Stimulated activated CD8-positive, alpha-beta memory T cell treated with anti-CD3 and anti-CD28 coated beads, Interleukin-7, amount 100 ng/mL, for 48 hours (primary cell): Measurements from ENCODE around the gene VWA3B.

Experiments
- DNase-seq, 2 donors: peaks; one replicate each; pipeline ENCODE4 v3.0.0-alpha.2; 2020; ENCODE audit warnings: low read depth in 1 of 2; ENCODE audit errors: extremely low read depth in 1 of 2

Gene VWA3B

DNA sequence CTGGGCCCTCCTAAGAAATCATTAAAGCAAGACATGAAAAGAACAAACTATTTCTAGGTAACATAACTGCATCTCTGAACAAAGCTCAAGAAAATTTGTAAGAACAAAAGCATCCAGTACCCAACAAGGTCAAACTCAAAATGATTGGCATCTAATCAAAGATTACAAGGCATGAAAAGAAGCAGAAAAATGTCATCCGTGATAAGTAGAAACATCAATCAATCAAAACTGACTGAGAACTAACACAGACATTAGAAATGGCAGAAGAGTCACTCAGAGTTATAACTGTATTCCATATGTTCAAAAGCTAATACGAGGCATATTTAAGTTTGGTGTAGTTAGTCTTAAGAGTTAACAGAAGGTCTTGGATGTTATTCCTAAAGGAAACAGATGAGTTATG, 80.9 kb downstream of the VWA3B start:
- DNase-seq: no peak

DNA sequence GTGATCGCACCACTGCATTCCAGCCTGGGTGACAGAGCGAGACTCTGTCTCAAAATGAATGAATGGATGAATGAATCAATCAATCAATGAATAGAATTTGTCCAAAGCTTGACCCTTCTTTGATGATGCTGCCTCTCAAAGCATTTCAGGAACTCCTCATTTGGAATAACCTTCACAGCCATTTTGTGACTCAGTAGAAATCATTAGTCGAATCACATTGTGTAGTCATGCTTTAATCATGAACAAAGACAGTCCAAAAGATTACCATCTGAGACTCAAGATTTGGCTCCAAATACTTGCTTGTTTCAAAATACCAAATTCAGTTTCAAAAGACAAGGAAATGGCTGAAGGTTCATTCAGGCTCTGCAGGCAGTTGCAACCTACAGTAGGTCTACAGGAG, 83.1 kb downstream of the VWA3B start:
- DNase-seq: no peak

DNA sequence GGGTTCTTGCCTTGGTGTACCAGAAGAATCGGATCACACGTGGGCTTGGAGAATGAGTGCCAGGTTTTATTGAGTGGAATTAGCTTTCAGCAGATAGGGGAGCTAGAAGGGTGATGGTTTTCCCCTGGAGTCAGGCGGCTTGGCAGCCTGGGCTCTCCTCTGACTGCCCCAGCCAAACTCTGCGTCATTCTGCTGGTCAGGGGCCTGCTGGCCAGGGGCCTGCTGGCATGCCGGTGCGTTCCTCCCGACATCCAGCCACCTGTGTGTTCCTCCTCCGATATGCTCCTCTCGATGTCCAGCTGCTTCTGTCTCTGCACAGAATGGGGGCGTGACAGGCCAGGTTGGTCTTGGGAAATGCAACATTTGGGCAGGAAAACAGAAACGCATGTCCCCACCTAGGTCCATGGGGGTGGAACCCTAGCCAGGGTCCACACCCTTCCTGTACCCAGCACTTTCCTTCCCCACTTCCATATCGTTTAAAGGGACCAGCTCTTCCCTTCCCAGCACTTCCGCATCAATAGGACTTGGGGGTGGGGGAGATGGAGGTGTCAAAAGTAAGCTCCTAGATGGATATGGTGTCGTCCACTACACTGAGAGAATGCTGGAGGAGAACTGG, 85.3 kb downstream of the VWA3B start:
- no peak for DNase-seq

DNA sequence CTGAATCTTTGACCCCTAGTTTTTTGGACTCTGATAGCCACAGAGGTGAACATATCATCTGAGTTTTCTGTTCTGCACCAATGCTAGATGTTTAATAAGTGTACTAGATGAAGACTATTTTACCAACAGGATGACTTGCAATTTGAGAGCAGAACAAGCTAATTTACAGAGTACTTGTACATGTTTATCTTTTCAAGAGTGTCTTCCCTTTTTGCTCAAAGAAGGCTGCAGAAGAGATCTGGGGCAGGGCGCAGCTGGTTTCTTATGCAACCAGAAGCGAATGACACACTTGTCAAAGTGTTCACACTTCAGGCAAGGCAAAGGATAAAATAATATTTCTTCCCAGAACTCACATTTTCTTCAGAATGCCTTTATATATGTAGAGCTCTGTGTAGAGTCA, 86.0 kb downstream of the VWA3B start:
- DNase-seq: no peak

DNA sequence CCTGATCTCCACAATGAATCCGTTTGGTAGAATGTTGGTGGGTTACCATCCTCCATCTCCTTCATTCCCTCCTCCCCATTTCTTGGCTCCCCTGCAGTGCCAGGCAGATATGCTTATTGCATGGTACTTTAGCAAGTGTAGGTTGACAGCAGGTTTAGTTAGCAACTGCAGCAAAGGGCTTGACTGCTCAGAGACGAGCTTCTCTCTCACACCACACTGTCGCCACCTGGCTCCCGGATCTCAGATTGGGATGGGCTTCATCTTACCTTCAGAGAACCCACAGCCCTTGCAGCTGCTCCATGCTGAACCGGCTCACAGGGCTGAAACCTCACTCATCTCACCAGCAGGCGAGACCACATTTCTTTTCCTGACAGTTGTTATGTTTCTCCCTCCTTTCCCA, 88.8 kb downstream of the VWA3B start:
- DNase-seq: no peak

DNA sequence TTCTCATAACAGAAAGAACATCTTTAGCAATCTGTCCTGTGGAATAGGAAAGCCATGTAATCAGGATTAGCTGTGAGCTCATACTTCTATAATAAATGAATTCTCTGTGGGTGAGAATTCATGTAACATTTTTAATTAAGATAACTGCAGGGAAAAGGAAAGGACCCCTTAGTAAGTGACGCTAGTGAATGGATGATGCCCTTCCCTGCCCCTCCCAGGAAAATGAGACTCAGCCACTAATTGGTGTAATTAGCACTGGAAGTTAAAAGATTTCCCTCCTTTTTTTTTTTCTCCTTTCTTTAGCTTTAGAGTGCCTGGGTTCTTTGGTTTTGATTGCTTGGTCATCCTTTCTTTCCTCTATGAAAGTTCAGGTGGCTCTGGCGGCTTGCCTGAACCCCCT, 90.3 kb downstream of the VWA3B start:
- no peak for DNase-seq

DNA sequence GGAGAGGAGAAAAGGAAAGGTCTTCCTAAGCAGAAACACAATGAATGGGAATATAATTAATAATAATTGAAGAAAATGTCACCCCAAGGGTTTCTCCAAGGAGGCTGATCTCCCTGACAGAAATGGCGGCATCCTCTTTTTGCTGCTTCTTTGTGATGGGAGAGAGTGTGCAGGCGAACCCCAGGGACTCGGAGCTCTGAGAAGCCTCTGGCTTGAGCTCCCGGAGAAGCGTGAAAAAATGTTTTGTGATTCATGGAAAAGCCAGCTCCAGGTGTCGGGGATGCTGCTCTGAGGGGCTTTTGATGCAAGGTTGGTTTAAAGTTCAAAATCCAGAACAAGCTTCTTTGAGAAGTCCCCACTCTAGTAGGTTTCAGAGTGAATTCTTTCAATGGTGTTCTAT, 91.0 kb downstream of the VWA3B start:
- DNase-seq: no peak

DNA sequence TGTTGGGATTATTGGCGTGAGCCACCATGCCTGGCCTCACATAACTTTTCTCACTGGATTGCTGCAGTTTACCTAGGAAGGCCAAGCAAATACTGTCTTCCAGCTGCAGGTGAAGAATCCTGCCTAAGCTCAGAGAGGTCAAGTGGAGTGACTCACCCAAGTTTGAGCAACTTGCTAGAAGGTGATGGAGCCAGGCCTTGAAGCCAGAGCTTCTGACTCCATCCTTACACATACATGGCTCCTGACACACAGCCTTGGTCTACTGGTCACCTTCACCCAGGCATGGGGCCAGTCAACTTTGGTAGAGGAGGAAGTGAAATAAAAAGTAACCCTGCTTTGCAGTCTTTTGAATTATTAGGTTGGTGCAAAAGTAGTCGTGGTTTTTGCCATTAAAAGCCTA, 93.5 kb downstream of the VWA3B start:
- no peak for DNase-seq

DNA sequence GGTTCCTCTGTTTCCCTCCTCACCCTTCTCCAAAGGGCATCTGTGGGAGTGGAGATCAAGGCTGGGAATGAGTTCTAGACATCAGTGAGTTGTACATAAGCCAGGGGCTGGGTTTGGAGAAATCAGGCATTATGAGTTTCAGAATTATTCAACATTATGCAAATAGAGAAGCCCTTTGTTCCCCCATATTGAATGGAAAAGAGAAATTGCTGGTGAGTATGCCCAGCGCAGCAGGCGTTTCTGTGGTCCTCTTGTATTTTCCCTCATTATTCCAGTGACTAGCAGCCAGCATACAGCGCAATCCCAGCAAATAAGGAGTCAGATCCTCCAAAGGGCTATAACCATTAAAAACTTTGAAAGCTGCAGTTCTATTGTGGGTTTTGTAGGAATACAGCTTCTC, 94.4 kb downstream of the VWA3B start:
- no peak for DNase-seq

DNA sequence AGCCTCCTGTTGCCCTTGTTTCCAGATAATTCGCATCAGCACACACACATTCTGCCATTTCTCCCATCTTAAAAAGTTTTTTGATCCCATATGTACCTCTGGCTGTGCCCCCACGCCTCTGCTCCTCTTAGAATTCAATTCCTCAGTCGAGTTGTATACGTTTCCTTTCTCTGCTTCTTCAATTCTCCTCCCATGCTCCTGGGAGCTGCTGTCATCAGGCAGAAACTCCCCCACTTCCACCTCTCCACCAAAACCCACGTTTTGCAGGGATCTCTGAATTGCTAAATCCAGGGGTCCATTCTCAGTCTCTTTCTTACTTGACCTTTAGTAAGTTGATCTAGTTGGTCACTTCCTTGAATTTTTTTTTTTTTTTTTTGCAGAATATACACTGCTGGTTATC, 98.8 kb downstream of the VWA3B start:
- DNase-seq: no peak

DNA sequence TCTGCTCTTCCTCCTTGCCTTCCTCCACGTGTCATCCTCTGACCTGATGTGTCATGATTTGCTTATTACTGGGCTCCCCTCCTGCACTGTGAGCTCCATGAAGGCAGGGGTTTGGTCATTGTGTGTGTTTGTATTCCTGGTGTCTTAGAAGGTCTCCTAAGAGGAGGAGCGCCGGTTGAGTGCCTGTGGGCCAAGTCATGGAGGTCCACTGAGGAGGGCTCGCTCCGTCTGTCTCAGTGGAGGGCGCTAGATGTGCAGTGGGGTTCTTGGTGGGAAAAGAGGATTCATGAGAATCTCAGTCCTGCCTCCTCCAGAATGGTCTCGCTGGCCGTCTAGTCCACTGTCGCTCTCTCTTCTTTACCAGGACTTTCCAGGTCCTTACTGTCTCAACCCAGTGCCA, 100.2 kb downstream of the VWA3B start:
- no peak for DNase-seq

DNA sequence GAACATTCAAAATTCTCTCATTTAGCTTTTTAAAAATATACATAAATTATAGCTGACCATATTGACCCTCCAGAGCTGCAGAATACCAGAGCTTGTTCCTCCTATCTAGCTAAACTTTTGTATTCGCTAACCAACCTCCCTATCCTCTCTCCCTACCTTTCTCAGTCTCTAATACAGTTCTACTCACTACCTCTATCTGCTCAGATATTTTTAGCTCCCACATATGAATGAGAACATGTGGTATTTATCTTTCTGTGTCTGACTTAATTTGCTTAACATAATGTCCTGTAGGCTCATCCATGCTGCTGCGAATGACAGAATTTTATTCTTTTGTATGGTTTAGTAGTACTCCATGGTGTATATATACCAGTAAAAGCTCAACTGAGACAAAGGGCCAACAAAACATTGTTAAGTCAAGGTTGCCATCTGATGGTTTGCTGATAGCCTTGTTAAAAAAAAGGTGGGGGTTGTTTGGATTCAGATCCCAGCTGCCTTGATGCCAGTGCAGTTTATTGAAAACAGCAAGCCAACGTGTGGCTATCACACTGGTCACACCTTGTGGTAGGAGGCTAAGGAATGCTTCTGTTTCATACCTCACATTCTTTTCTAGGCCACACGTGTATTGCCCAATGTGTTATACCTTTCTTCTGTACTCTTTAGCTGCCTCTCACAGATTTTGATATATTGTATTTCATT, 101.5 kb downstream of the VWA3B start:
- no peak for DNase-seq

DNA sequence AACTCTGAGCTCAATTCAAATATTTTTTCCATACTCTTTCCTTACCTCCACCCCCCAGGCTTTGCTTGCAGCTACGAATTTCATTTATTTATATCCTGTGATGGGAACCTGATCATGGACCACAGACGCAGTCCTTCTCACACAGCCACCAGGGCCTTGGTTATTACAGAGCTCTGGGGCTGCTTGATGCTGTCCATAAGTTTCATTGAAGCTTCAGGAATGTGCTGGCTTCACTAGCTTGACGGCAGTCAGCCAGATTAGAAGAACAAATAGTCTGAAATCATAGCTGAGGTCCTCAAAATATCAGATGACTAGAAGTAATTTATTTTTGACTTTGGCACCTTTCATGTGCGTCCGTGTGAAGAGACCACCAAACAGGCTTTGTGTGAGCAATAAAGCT, 104.9 kb downstream of the VWA3B start:
- DNase-seq: no peak

DNA sequence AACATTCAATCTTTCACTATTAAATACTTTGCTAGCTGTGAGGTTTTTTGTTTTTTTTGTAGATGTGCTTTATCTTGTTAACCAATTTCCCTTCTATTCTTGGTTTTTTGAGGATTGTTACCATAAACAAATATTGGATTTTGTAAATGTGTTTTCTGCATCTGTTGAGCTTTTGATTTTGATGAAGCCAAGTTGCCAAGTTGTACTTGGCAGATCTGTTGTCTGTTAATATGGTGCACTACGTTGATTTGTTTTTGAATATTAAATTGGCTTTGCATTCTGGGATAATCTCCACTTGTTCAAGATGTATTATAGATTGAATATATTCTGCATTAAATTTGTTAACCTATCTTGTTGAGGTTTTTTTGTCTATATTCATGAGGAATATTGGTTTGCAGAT, 114.6 kb downstream of the VWA3B start:
- DNase-seq: no peak

DNA sequence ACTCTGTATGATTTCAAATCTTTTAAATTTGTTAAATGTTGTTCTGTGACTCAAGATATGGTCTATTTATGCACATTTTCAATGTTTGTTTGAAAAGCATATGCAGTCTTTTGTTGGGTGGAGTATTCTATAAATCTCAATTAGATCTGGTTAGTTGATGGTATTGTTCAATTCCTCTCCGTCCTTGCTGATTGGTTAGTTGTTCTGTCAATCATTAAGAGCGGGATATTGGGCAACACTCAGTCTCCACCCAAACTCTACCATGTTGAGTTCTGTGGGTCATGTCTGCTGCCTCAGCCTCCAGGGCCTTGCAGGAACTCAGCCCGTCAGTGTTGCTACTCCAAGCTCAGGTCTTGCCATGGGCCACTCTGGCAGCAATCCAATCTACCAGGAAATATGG, 118.9 kb downstream of the VWA3B start:
- DNase-seq: no peak

DNA sequence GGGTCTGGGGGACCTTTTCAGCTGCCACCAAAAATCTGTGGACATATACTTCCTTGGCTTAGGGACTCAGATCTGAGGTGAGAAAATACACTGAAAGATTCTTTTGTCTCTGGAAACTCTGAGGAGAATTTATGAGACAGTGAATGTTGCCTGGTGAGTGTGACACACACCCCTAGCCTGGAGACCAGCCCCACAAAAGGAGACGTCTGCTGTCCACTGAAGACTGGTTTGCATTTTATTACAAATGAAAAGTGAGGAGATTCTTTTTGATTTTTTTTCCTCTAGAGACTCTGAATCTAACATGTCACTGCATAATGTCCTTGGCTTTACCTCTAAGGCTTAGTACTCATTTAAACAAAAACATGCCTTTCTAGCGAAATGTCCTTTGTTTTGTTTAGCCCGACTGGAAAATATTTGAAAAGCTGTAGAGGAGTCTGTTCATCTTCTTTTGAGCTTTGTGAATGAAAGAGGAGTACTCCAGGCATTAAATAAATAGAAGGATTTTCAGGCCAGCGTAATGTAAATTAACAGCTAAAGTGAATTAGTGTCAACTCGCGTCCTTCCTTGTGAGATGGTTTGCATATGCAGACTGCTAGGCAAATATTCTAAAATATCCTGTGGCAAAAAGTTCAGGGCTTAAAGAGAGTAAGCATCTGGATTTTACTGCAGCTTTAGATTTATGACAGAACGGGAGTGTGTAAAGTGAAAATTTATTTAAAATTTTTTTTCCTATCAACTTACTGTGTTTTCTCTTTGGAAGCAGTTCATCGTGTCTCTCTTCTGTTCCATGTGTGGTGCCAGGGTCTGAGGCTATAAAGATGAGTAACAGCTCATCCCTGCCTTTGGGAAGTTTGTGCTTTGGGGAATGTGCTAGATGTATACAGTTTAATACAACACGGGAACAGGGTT, 125.4 kb downstream of the VWA3B start:
- no peak for DNase-seq

DNA sequence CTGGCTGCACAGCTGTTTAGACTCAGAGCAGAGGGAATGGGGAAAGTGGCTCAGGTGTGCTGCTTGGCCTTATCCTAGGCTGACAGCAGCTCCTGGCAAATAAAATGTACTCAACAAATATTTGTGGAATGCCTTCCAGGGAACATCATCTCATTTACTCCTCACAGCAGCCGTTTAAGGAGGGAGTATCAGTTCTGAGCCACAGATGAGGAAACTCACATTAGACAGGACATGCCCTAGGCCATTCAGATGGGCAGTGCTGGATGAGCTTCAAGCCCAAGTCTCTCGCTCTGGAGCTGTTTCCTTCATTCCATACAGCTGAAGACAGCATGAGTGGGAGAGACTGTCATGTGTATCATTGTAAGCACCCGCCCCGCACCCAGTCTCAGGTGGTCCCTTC, 129.6 kb downstream of the VWA3B start:
- no peak for DNase-seq

DNA sequence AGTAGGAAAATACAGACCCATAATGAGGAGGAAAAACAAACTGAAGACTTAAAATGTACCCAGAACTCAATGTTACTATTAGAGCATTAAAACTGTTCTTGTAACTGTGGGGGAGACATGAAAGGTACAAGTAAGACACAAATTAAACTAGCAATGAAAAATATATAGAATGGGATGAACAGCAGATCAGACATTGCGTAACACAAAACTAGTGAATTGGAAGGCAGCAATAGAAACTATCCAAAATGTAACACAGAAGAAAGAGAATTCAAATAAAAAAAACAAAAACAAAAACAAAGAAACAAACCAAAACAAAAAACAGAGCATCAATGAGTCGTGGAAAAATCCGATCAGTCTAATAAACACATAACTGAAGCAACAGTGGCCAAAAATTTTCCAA, 132.2 kb downstream of the VWA3B start:
- DNase-seq: no peak

DNA sequence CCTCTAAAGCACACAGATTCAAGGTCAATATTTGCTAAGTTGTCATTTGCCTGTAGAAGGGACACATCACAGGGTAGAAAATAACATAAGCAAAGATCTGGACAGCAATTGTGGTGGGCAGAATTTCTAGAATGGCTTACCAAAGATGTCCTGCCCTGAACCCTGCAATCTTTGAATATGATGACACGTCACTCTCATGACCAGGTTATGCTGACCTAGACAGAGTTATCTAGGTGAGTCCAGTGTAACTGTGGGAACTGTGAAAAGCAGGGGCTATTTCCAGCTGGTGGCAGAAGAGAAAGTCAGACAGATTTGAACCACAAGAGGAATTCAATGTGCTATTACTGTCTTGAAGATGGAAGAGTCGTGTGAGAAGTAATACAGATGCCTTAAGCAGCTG, 147.0 kb downstream of the VWA3B start:
- DNase-seq: no peak

DNA sequence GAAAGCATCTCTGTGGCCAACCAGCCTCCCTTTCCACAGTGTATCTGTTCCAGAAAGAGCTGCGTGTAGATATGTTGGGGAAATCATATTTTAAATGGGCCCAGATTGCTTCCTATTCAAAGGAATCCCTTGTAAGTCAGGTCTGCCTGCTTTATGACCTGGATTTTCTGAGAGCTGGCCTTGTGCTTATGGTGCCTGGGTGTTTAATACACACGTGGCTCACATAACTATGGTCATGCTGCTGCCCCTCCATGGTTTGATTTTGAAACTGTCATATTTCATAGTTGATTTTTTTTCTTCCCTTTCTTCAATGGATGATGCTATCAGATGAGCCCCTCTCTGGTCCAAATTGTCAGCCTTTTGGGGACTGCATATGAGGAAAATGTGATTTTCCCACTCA, 147.8 kb downstream of the VWA3B start:
- no peak for DNase-seq

DNA sequence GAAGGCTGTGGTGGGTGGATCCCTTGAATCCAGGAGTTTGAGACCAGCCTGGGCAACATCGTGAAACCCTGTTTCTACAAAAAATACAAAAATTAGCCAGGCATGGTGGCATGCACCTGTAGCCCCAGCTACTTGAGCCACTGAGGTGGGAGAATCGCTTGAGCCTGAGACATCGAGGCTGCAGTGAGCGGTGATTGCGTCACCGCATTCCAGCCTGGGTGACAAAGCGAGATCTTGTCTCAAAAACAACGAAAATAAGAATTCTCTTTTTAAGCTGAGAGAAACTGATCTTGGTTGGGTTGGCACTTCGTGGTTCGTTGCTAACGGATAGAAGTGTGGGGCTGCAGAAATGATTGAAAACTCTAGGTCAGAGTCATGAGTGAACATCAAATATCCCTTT, 150.0 kb downstream of the VWA3B start:
- no peak for DNase-seq

DNA sequence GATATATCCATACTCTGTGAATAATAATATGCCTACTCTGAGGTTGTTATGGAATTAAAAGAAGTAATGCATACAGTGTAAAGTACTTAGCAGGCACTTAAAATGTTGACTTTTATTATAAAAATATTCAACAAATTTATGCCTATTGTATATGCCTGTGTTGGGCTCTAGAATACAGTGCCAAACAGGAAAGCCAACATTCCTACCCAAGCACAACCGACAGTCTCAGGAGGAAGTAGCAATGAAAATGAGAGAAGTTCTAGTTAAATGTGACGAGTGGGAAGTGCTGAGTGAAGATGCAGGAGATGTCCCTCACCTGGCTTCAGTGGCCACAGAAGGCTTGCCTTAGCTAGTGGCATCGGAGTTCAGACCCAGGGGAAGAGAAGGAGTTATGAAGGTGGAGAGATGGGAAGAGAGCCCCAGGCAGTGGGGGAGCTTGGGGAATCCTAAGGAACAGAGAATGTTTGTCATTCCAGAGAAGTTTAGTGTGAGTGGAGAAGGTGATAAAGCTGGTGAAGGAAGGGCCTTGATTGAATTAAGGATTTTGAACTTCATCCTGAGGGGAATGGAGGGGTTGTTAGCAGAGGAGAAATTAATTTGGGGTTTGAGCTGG, 153.9 kb downstream of the VWA3B start:
- DNase-seq: no peak
